ENCODE results near the gene PTX3.

- TF ChIP-seq EGR1 (IDR thresholded peaks at IDR 0.05) (no peak), FOXM1 (IDR thresholded peaks at IDR 0.05; ENCODE audit: borderline replicate concordance, low read depth) (no peak), CEBPB (IDR thresholded peaks at IDR 0.05) (no peak)
Measured at GRCh38 chr3:157392104-157392503, 44.5 kb upstream of the PTX3 start.
